Neuron (in vitro differentiated cells): ENCODE measurements around the gene IL17RB.

ENCODE experiments used
- H2AFZ ChIP-seq: one replicate; pipeline ENCODE4 v1.6.1; 2013; ENCODE audit warnings: low read depth, mild to moderate bottlenecking, inconsistent platforms, low read length, moderate library complexity
- H3K27me3 ChIP-seq: one replicate; pipeline ENCODE4 v1.6.1; 2013; ENCODE audit warnings: low read length; ENCODE audit not compliant: insufficient read depth
- H3K36me3 ChIP-seq: one replicate; pipeline ENCODE4 v1.6.1; 2013; ENCODE audit warnings: low read length; ENCODE audit not compliant: insufficient read depth
- H3K4me1 ChIP-seq: one replicate; pipeline ENCODE4 v1.6.1; 2013; ENCODE audit warnings: low read length; ENCODE audit not compliant: insufficient read depth
- H3K4me3 ChIP-seq: 2 replicates; pipeline ENCODE4 v1.5.1; 2013; ENCODE audit warnings: mild to moderate bottlenecking, low read length, moderate library complexity
- H3K9me3 ChIP-seq: one replicate; pipeline ENCODE4 v1.6.1; 2013; ENCODE audit warnings: low read length

IL17RB gene

GRCh38 chr3:53806182-53807116, 39.9 kb upstream of the IL17RB start:
- Histone ChIP-seq H3K36me3 (no peaks in the 10 kb centered on the region), H2AFZ (no peak overlapping the region), H3K27me3 (no peaks in the 10 kb centered on the region), H3K9me3 (no peaks in the 10 kb centered on the region), H3K4me1 (peaks cover 8% of the 10 kb centered on the region), H3K4me3 (no peak overlapping the region)

DNA sequence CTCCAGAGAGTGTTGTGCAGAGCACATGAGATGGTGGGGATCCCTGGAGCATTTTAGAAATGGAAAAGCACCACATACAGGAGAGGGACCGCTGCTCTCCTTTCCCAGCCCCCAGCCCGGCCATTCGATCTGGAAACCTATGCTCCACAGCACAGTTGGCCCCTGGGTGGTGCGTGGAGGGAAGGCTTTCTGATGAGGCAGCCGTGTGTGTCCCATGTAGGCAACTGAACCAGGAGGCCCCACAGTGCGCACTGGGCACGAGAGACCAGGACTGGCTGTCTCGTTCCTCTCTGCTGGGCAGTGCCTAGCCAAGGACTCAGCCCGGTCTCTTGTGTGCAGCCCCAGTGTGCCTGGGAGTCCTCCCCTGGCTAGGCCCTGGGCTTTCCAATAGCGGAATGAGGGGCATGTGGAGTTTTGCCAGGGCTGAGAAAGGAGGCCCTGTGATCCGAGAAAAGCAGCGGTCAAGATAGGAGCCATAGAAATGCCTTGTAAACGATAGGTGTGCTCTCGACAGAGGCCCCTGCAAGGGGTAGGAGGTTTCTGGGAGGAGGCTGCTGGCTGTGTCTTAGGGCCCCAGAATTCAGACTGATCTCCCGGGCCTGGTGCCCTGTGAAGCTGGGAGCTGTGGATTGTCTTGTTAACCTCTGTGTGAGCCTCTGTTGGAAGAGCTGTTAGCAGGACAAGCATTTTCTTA, 39.1 kb upstream of the IL17RB start:
- no peaks in the 10 kb centered on the region for H3K9me3 ChIP-seq
- H3K4me3 ChIP-seq: no peak overlapping the region
- H2AFZ ChIP-seq: no peak overlapping the region
- no peaks in the 10 kb centered on the region for H3K27me3 ChIP-seq
- peaks cover 9% of the 10 kb centered on the region for H3K4me1 ChIP-seq
- H3K36me3 ChIP-seq: no peaks in the 10 kb centered on the region

DNA sequence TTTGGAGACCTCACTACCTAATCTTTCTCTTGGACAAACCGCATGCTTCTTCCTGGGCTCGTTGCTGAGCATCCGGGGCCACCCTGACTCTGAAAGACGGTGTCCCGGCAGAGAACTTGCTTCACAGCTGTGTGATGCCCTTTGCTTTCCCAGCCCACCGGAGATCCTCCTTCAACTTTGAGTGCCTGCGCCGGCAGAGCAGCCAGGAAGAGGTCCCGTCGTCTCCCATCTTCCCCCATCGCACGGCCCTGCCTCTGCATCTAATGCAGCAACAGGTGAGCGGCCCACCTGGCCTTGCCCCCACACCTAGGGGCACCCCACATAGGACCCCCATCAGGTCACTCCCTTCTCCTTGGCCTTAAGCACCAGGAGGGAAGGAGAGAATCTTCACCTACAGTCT, 37.9 kb upstream of the IL17RB start:
- Histone ChIP-seq H3K9me3 (no peaks in the 10 kb centered on the region), H3K4me3 (no peak overlapping the region), H3K27me3 (no peaks in the 10 kb centered on the region), H3K4me1 (peaks cover 14% of the 10 kb centered on the region), H3K36me3 (no peaks in the 10 kb centered on the region), H2AFZ (no peak overlapping the region)

- Histone ChIP-seq H3K4me1 (peaks cover 14% of the 10 kb centered on the region), H2AFZ (no peak overlapping the region), H3K4me3 (no peak overlapping the region), H3K9me3 (no peaks in the 10 kb centered on the region), H3K36me3 (no peaks in the 10 kb centered on the region), H3K27me3 (no peaks in the 10 kb centered on the region)
Observed at GRCh38 chr3:53809267-53809666, 37.1 kb upstream of the IL17RB start.

DNA sequence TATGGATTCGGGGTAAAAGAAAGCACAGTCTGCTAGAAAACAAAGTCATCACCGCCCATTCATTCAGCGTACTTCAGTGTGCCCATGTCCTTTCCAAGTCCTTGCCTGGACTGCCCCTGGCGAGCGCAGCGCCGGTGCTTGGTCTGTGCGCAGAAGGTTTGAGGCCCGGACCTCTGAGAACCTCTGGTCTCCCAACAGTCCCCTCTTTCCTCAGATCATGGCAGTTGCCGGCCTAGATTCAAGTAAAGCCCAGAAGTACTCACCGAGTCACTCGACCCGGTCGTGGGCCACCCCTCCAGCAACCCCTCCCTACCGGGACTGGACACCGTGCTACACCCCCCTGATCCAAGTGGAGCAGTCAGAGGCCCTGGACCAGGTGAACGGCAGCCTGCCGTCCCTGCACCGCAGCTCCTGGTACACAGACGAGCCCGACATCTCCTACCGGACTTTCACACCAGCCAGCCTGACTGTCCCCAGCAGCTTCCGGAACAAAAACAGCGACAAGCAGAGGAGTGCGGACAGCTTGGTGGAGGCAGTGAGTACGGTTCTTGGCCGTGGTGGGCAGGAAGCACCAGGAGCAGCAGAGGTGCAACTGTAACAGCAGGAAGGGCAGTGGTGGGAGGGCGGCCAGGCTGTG, 36.5 kb upstream of the IL17RB start:
- no peaks in the 10 kb centered on the region for H3K27me3 ChIP-seq
- no peak overlapping the region for H3K4me3 ChIP-seq
- no peaks in the 10 kb centered on the region for H3K36me3 ChIP-seq
- H2AFZ ChIP-seq: no peak overlapping the region
- no peaks in the 10 kb centered on the region for H3K9me3 ChIP-seq
- H3K4me1 ChIP-seq: peaks cover 11% of the 10 kb centered on the region

- Histone ChIP-seq H3K27me3 (no peaks in the 10 kb centered on the region), H2AFZ (no peak overlapping the region), H3K4me1 (peaks cover 5% of the 10 kb centered on the region), H3K36me3 (no peaks in the 10 kb centered on the region), H3K4me3 (no peak overlapping the region), H3K9me3 (no peaks in the 10 kb centered on the region)
Observed at GRCh38 chr3:53811143-53811927, 35.0 kb upstream of the IL17RB start.

DNA sequence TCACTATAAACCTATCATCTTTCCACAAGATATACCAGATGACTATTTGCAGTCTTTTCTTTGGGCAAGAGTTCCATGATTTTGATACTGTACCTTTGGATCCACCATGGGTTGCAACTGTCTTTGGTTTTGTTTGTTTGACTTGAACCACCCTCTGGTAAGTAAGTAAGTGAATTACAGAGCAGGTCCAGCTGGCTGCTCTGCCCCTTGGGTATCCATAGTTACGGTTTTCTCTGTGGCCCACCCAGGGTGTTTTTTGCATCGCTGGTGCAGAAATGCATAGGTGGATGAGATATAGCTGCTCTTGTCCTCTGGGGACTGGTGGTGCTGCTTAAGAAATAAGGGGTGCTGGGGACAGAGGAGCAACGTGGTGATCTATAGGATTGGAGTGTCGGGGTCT, 33.9 kb upstream of the IL17RB start:
- Histone ChIP-seq H2AFZ (no peak overlapping the region), H3K9me3 (no peaks in the 10 kb centered on the region), H3K36me3 (no peaks in the 10 kb centered on the region), H3K4me3 (no peak overlapping the region), H3K27me3 (no peaks in the 10 kb centered on the region), H3K4me1 (peaks cover 5% of the 10 kb centered on the region)

- Histone ChIP-seq H3K27me3 (no peaks in the 10 kb centered on the region), H3K36me3 (no peaks in the 10 kb centered on the region), H3K4me1 (peaks cover 5% of the 10 kb centered on the region), H3K9me3 (no peaks in the 10 kb centered on the region), H3K4me3 (no peak overlapping the region), H2AFZ (no peak overlapping the region)
Observed at GRCh38 chr3:53813229-53813628, 33.1 kb upstream of the IL17RB start.

- Histone ChIP-seq H3K4me1 (peaks cover 5% of the 10 kb centered on the region), H3K9me3 (no peaks in the 10 kb centered on the region), H3K36me3 (no peaks in the 10 kb centered on the region), H3K27me3 (no peaks in the 10 kb centered on the region), H3K4me3 (no peak overlapping the region), H2AFZ (no peak overlapping the region)
Observed at GRCh38 chr3:53813876-53814275, 32.5 kb upstream of the IL17RB start.

DNA sequence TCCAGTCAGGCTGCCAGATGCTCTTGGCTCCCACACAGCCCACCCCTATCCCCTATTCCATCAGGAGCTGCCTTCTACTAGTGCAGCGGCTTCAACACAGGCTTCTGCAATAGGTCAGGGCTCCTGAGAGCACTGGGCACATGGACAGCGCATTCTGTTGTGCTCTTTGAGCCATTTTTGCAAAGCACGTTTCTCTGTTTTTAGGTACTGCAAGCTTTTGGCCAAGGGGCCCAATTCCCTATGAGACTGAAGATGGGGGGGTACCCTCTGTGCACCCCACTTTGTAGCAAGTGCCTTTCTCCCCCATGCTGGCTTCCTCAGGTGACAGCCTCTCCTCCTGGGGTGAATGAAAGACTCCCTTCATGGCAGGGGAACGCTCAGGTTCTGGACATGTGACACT, 31.3 kb upstream of the IL17RB start:
- H3K9me3 ChIP-seq: no peaks in the 10 kb centered on the region

DNA sequence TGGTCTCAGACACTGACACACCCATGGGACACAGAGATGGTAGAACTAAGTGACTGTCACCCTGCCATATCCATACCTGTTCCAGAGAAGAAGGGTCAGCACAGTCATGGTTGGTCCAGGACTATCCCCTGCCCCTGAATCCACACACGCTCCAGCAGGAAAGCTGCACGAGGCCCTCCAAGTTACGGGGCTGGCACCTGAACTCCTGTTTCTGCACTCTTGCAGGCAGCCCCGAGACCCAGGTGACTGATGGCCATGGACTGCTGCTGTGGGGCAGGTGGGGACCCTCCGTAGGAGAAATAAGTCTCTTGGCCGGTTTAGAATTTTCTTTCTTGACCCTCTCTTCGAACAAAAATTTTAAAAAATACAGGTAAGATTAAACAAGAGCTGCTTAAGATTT, 30.7 kb upstream of the IL17RB start:
- Histone ChIP-seq H3K27me3 (no peaks in the 10 kb centered on the region), H3K4me3 (no peak overlapping the region), H3K9me3 (no peaks in the 10 kb centered on the region), H3K4me1 (peaks cover 5% of the 10 kb centered on the region), H3K36me3 (no peaks in the 10 kb centered on the region), H2AFZ (no peak overlapping the region)

More for the DNA sequence above, 31.3 kb upstream of the IL17RB start:
- Histone ChIP-seq H2AFZ (no peak overlapping the region), H3K4me3 (no peak overlapping the region), H3K4me1 (peaks cover 5% of the 10 kb centered on the region), H3K36me3 (no peaks in the 10 kb centered on the region), H3K27me3 (no peaks in the 10 kb centered on the region)

GRCh38 chr3:53816425-53816824, 29.9 kb upstream of the IL17RB start:
- Histone ChIP-seq H2AFZ (no peak overlapping the region), H3K4me1 (peaks cover 5% of the 10 kb centered on the region), H3K36me3 (no peaks in the 10 kb centered on the region), H3K27me3 (no peaks in the 10 kb centered on the region), H3K9me3 (no peaks in the 10 kb centered on the region), H3K4me3 (no peak overlapping the region)
